HuH-7 (cell line): ENCODE measurements around the gene SCN2A.

Experiments used
- DNase-seq: peaks from one replicate; pipeline ENCODE4 v3.0.0; 2011; ENCODE audit warnings: low spot score

Gene SCN2A

GRCh38 chr2:165423081-165423480 is 183.9 kb downstream of the SCN2A start:
- DNase-seq, result no peak

- no peak for DNase-seq
Observed at GRCh38 chr2:165425556-165425955, 186.3 kb downstream of the SCN2A start.

- no peak for DNase-seq
Observed at GRCh38 chr2:165427686-165428085, 188.5 kb downstream of the SCN2A start.

GRCh38 chr2:165428926-165429325 is 189.7 kb downstream of the SCN2A start:
- no peak for DNase-seq

- DNase-seq, result no peak
Observed at GRCh38 chr2:165431014-165431413, 191.8 kb downstream of the SCN2A start.

- no peak for DNase-seq
Observed at GRCh38 chr2:165432234-165432966, 193.2 kb downstream of the SCN2A start.

- DNase-seq, result no peak
Observed at GRCh38 chr2:165434865-165435496, 195.8 kb downstream of the SCN2A start.

- no peak for DNase-seq
Observed at GRCh38 chr2:165435611-165436010, 196.4 kb downstream of the SCN2A start.

GRCh38 chr2:165436559-165436958 is 197.3 kb downstream of the SCN2A start:
- DNase-seq, result no peak

GRCh38 chr2:165440367-165440766 is 201.2 kb downstream of the SCN2A start:
- no peak for DNase-seq
